Measurements from ENCODE around the gene AKR1D1. TPM values are rescaled to one million over a fixed set of nuclear protein-coding genes. Genes with fewer than 3 reads are reported as not detected.

AKR1D1 gene
- total and polyA plus RNA-seq, 2 of the 13 experiments (the other 11 are each of a cell fraction or from before 2014, with no cell fraction given): 6.9 to 37.0 TPM

DNA sequence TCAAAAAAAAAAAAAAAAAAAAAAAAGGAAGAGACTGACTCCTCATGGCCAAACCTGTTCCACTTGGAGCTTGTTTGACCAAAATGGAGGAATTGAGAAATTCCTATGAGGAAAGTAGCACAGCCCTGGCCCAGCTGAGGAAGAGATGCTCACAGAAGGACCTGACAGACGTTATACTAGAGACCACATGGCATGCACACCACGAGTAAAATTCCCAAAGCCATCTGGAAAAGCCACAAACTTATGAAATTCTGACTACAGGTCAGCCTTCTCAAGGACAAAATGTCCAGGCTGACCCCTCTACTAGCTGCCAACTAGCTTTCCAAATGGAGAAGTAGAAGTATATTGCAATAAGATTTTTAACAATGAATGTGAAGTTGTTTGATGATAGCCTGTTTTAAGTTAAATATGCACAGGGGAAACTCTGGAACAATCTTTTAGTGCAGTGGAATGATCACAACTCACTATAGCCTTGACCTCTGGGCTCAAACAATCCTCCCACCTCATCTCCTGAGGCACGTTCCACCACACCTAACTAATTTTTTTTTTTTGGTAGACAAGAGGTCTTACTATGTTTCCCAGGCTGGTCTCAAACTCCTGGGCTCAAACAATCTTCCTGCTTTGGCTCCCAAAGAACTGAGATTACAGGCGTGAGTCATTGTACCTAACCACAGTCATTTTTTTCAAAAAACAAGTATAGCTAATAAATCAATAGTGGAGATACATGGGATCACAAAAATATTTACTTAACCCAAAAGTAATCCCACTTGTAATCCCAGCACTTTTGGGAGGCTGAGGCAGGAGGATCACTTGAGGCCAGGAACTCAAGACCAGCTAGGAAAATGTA lies 75.7 kb downstream of the AKR1D1 start (continued):
- TF ChIP-seq, protein P1, sequence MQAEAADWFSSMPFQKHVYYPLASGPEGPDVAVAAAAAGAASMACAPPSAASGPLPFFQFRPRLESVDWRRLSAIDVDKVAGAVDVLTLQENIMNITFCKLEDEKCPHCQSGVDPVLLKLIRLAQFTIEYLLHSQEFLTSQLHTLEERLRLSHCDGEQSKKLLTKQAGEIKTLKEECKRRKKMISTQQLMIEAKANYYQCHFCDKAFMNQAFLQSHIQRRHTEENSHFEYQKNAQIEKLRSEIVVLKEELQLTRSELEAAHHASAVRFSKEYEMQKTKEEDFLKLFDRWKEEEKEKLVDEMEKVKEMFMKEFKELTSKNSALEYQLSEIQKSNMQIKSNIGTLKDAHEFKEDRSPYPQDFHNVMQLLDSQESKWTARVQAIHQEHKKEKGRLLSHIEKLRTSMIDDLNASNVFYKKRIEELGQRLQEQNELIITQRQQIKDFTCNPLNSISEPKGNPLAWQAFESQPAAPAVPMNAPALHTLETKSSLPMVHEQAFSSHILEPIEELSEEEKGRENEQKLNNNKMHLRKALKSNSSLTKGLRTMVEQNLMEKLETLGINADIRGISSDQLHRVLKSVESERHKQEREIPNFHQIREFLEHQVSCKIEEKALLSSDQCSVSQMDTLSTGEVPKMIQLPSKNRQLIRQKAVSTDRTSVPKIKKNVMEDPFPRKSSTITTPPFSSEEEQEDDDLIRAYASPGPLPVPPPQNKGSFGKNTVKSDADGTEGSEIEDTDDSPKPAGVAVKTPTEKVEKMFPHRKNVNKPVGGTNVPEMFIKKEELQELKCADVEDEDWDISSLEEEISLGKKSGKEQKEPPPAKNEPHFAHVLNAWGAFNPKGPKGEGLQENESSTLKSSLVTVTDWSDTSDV (CRISPR knock-in tag; IDR thresholded peaks at IDR 0.05): no peak
- TF ChIP-seq MEIS1 (CRISPR knock-in tag; IDR thresholded peaks at IDR 0.05; ENCODE audit: borderline replicate concordance): no peak
- TF ChIP-seq, protein P2, sequence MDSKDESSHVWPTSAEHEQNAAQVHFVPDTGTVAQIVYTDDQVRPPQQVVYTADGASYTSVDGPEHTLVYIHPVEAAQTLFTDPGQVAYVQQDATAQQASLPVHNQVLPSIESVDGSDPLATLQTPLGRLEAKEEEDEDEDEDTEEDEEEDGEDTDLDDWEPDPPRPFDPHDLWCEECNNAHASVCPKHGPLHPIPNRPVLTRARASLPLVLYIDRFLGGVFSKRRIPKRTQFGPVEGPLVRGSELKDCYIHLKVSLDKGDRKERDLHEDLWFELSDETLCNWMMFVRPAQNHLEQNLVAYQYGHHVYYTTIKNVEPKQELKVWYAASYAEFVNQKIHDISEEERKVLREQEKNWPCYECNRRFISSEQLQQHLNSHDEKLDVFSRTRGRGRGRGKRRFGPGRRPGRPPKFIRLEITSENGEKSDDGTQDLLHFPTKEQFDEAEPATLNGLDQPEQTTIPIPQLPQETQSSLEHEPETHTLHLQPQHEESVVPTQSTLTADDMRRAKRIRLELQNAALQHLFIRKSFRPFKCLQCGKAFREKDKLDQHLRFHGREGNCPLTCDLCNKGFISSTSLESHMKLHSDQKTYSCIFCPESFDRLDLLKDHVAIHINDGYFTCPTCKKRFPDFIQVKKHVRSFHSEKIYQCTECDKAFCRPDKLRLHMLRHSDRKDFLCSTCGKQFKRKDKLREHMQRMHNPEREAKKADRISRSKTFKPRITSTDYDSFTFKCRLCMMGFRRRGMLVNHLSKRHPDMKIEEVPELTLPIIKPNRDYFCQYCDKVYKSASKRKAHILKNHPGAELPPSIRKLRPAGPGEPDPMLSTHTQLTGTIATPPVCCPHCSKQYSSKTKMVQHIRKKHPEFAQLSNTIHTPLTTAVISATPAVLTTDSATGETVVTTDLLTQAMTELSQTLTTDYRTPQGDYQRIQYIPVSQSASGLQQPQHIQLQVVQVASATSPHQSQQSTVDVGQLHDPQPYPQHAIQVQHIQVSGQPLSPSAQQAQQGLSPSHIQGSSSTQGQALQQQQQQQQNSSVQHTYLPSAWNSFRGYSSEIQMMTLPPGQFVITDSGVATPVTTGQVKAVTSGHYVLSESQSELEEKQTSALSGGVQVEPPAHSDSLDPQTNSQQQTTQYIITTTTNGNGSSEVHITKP (CRISPR knock-in tag; IDR thresholded peaks at IDR 0.05; ENCODE audit: low read depth): no peak
- TF ChIP-seq ATF7-NPFF (CRISPR knock-in tag; IDR thresholded peaks at IDR 0.05; ENCODE audit: low read depth): no peak
- TF ChIP-seq, protein P3, sequence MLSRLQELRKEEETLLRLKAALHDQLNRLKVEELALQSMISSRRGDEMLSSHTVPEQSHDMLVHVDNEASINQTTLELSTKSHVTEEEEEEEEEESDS (CRISPR knock-in tag; IDR thresholded peaks at IDR 0.05; ENCODE audit: borderline replicate concordance): no peak
- TF ChIP-seq, protein P4, sequence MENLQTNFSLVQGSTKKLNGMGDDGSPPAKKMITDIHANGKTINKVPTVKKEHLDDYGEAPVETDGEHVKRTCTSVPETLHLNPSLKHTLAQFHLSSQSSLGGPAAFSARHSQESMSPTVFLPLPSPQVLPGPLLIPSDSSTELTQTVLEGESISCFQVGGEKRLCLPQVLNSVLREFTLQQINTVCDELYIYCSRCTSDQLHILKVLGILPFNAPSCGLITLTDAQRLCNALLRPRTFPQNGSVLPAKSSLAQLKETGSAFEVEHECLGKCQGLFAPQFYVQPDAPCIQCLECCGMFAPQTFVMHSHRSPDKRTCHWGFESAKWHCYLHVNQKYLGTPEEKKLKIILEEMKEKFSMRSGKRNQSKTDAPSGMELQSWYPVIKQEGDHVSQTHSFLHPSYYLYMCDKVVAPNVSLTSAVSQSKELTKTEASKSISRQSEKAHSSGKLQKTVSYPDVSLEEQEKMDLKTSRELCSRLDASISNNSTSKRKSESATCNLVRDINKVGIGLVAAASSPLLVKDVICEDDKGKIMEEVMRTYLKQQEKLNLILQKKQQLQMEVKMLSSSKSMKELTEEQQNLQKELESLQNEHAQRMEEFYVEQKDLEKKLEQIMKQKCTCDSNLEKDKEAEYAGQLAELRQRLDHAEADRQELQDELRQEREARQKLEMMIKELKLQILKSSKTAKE (CRISPR knock-in tag; IDR thresholded peaks at IDR 0.05; ENCODE audit: borderline replicate concordance): no peak
- TF ChIP-seq, protein P5, sequence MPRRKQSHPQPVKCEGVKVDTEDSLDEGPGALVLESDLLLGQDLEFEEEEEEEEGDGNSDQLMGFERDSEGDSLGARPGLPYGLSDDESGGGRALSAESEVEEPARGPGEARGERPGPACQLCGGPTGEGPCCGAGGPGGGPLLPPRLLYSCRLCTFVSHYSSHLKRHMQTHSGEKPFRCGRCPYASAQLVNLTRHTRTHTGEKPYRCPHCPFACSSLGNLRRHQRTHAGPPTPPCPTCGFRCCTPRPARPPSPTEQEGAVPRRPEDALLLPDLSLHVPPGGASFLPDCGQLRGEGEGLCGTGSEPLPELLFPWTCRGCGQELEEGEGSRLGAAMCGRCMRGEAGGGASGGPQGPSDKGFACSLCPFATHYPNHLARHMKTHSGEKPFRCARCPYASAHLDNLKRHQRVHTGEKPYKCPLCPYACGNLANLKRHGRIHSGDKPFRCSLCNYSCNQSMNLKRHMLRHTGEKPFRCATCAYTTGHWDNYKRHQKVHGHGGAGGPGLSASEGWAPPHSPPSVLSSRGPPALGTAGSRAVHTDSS (CRISPR knock-in tag; conservative IDR thresholded peaks at IDR 0.05): no peak
- TF ChIP-seq KMT2A (CRISPR knock-in tag; IDR thresholded peaks at IDR 0.05): no peak
- TF ChIP-seq TARDBP (CRISPR knock-in tag; IDR thresholded peaks at IDR 0.05): peak; percentile 44; the same call in 1 of the 2 replicates
- TF ChIP-seq, protein P6, sequence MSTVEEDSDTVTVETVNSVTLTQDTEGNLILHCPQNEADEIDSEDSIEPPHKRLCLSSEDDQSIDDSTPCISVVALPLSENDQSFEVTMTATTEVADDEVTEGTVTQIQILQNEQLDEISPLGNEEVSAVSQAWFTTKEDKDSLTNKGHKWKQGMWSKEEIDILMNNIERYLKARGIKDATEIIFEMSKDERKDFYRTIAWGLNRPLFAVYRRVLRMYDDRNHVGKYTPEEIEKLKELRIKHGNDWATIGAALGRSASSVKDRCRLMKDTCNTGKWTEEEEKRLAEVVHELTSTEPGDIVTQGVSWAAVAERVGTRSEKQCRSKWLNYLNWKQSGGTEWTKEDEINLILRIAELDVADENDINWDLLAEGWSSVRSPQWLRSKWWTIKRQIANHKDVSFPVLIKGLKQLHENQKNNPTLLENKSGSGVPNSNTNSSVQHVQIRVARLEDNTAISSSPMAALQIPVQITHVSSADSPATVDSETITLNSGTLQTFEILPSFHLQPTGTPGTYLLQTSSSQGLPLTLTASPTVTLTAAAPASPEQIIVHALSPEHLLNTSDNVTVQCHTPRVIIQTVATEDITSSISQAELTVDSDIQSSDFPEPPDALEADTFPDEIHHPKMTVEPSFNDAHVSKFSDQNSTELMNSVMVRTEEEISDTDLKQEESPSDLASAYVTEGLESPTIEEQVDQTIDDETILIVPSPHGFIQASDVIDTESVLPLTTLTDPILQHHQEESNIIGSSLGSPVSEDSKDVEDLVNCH (CRISPR knock-in tag; IDR thresholded peaks at IDR 0.05): no peak
- TF ChIP-seq, protein P7, sequence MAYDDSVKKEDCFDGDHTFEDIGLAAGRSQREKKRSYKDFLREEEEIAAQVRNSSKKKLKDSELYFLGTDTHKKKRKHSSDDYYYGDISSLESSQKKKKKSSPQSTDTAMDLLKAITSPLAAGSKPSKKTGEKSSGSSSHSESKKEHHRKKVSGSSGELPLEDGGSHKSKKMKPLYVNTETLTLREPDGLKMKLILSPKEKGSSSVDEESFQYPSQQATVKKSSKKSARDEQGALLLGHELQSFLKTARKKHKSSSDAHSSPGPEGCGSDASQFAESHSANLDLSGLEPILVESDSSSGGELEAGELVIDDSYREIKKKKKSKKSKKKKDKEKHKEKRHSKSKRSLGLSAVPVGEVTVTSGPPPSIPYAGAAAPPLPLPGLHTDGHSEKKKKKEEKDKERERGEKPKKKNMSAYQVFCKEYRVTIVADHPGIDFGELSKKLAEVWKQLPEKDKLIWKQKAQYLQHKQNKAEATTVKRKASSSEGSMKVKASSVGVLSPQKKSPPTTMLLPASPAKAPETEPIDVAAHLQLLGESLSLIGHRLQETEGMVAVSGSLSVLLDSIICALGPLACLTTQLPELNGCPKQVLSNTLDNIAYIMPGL (CRISPR knock-in tag; IDR thresholded peaks at IDR 0.05; ENCODE audit: borderline replicate concordance in 1 of 2, low read depth in 1 of 2): no peak

Measured in HepG2 (cell line).